ENCODE results near the gene ENC1.

ENC1 gene

DNA sequence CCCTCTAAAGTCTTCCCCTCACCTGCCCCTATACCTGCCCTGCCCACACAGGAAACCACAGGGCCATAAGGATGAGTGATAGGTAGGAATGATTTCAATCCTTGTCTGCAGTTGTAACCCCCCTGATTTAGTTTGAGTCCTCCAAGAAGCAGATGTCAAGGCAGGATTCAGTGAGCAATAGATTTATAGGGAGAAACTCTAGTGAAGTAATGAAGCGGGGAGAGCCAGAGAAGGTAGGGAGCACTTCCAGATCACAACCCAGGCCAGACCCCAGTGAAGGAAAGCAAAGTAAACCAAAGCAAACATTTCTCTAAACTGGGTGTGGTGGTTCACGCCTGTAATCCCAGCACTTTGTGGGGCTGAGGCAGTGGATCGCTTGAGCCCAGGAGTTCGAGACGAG is 22.4 kb downstream of the ENC1 start:
- ChIA-PET POLR2A (no interaction called here), CTCF (interaction anchor here (0.8 kb wide), 1 partner anchor 23 kb away, joined by 4 read pairs; the partner anchor contains the start of gene ENC1)
- TF ChIP-seq ARNT (IDR thresholded peaks at IDR 0.05) (no peak), SP1 (IDR thresholded peaks at IDR 0.05) (no peak), L3MBTL2 (conservative IDR thresholded peaks at IDR 0.05) (no peak), CTBP1 (IDR thresholded peaks at IDR 0.05; ENCODE audit: borderline replicate concordance) (no peak), SUZ12 (IDR thresholded peaks at IDR 0.05) (no peak), ZNF384 (IDR thresholded peaks at IDR 0.05) (no peak), FOXK2 (IDR thresholded peaks at IDR 0.05) (no peak)
- no peak for DNase-seq (ENCODE audit: extremely low spot score)

DNA sequence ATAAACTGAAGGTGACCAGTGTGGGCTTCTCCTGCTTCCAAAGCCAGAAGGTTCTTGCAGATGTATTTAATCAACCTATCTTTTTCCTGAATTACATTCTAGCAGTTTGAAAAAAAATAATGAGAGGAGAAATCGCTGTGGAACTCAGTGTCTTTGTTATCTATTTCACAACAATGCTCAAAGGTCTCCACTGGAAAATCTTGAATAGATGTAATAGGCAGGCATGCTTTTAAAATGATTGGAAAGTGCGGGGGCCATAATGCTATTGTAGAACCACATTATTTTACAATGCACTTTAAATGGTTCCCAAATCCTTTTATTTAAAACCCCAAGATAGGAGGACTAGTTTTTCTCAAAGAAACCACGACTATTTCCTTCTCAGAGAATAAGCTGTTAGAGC is 23.3 kb downstream of the ENC1 start:
- CTCF ChIA-PET = interaction anchor here (0.5 to 0.8 kb wide), 2 partner anchors 20 to 24 kb away, joined by 4 to 5 read pairs; partner anchors contain the start of gene ENC1
- no peak for TF ChIP-seq ARNT (IDR thresholded peaks at IDR 0.05)
- no peak for TF ChIP-seq SP1 (IDR thresholded peaks at IDR 0.05)
- no peak for TF ChIP-seq SUZ12 (IDR thresholded peaks at IDR 0.05)
- no peak for TF ChIP-seq FOXA1 (IDR thresholded peaks at IDR 0.05)
- TF ChIP-seq ELF4 (IDR thresholded peaks at IDR 0.05) = no peak
- TF ChIP-seq FOXM1 (IDR thresholded peaks at IDR 0.05; ENCODE audit: borderline replicate concordance) = no peak
- no peak for TF ChIP-seq FOXK2 (IDR thresholded peaks at IDR 0.05)
- TF ChIP-seq, protein P1, sequence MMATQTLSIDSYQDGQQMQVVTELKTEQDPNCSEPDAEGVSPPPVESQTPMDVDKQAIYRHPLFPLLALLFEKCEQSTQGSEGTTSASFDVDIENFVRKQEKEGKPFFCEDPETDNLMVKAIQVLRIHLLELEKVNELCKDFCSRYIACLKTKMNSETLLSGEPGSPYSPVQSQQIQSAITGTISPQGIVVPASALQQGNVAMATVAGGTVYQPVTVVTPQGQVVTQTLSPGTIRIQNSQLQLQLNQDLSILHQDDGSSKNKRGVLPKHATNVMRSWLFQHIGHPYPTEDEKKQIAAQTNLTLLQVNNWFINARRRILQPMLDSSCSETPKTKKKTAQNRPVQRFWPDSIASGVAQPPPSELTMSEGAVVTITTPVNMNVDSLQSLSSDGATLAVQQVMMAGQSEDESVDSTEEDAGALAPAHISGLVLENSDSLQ (IDR thresholded peaks at IDR 0.05) = no peak
- TF ChIP-seq L3MBTL2 (conservative IDR thresholded peaks at IDR 0.05) = no peak
- TF ChIP-seq NFRKB (IDR thresholded peaks at IDR 0.05) = no peak
- no peak for TF ChIP-seq BHLHE40 (IDR thresholded peaks at IDR 0.05; ENCODE audit: borderline replicate concordance)
- TF ChIP-seq CTBP1 (IDR thresholded peaks at IDR 0.05; ENCODE audit: borderline replicate concordance) = no peak
- no peak for TF ChIP-seq ZNF384 (IDR thresholded peaks at IDR 0.05)
- TF ChIP-seq HDGF (IDR thresholded peaks at IDR 0.05; ENCODE audit: borderline replicate concordance) = no peak
- TF ChIP-seq LEF1 (IDR thresholded peaks at IDR 0.05; ENCODE audit: borderline replicate concordance) = no peak
- DNase-seq (ENCODE audit: extremely low spot score) = no peak
- POLR2A ChIA-PET = no interaction called here

DNA sequence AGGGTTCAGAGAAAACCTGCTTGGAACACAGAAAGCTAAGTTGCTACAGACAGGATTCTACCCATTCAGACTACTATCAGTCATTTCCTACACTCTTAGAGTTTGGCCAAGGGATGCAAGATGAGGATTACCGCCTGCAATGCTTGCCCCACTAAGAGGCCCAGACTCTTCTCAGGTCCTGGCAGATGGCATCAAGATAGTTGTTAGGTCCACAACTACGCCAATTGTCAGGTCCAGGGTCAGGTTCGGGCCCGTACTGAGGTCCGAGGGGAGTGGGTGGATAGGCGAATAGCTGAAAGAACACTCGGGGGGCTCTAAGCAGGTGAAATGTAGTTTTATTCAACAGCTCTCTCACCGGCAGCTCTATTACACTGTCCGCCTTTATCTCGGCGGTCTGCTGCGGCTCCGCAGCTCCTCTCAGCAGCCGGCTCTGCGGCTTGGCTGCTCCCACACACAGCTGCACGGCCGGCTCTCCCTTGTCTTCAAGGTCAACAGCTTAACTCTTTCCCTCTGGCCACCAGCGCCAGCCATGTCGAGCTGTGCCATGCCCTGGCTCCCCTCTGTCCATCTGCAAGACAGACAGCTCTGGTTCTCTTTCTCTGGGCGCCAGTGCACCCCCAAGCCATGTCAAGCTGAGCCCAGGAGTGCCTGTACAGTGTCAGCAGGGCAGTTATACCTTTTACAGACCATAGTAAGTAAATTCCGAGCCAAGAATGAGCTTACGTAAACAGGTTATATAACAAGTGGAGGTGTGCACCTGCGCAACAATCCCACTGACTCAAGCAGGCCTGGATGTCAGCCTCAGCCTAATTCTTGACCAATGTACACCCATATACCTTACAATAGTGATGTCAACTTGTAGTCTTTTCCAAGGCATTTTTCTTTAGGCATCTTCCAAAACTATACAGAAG is 24.0 kb downstream of the ENC1 start:
- ChIA-PET POLR2A (no interaction called here), CTCF (no interaction called here)
- DNase-seq (ENCODE audit: extremely low spot score) = no peak
- TF ChIP-seq FOXM1 (IDR thresholded peaks at IDR 0.05; ENCODE audit: borderline replicate concordance) (no peak), FOXA1 (IDR thresholded peaks at IDR 0.05) (no peak), SUZ12 (IDR thresholded peaks at IDR 0.05) (no peak), ARNT (IDR thresholded peaks at IDR 0.05) (no peak), ELF4 (IDR thresholded peaks at IDR 0.05) (no peak), ZNF384 (IDR thresholded peaks at IDR 0.05) (no peak)
- TF ChIP-seq, protein P1 (IDR thresholded peaks at IDR 0.05) = no peak

DNA sequence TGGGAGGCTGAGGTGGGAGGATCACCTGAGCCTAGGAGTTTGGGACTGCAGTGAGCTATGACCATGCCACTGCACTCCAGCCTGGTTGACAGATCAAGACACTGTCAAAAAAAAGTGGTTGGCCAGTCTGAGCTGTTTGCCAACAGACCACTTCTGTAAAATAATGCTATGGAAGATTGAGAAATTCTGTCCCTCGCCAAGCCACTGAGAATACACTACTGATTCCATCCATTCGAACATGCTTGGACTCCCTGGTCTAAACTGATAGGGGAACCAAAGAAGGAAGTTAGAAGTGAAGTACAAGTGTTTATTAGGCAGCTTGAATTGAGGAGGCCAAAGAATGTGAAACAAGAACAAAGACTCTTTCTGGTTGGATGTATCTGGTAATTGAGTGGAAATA is 27.2 kb downstream of the ENC1 start:
- TF ChIP-seq FOXM1 (IDR thresholded peaks at IDR 0.05; ENCODE audit: borderline replicate concordance) = no peak
- TF ChIP-seq, protein P1 (IDR thresholded peaks at IDR 0.05) = no peak
- no peak for TF ChIP-seq ELF4 (IDR thresholded peaks at IDR 0.05)
- no peak for TF ChIP-seq ARNT (IDR thresholded peaks at IDR 0.05)
- TF ChIP-seq SUZ12 (IDR thresholded peaks at IDR 0.05) = no peak
- TF ChIP-seq BHLHE40 (IDR thresholded peaks at IDR 0.05; ENCODE audit: borderline replicate concordance) = no peak
- TF ChIP-seq ZNF384 (IDR thresholded peaks at IDR 0.05) = no peak
- no peak for TF ChIP-seq LEF1 (IDR thresholded peaks at IDR 0.05; ENCODE audit: borderline replicate concordance)
- TF ChIP-seq NFRKB (IDR thresholded peaks at IDR 0.05) = no peak
- TF ChIP-seq TARDBP (IDR thresholded peaks at IDR 0.05) = no peak
- TF ChIP-seq FOXA1 (IDR thresholded peaks at IDR 0.05) = no peak
- TF ChIP-seq CTBP1 (IDR thresholded peaks at IDR 0.05; ENCODE audit: borderline replicate concordance) = no peak
- TF ChIP-seq L3MBTL2 (conservative IDR thresholded peaks at IDR 0.05) = no peak
- TF ChIP-seq FOXK2 (IDR thresholded peaks at IDR 0.05) = no peak
- no peak for TF ChIP-seq HDGF (IDR thresholded peaks at IDR 0.05; ENCODE audit: borderline replicate concordance)
- TF ChIP-seq SP1 (IDR thresholded peaks at IDR 0.05) = no peak
- CTCF ChIA-PET = interaction anchor here (0.6 kb wide), 1 partner anchor 20 kb away, joined by 3 read pairs; no protein-coding TSS in a partner anchor
- DNase-seq (ENCODE audit: extremely low spot score) = no peak
- POLR2A ChIA-PET = no interaction called here

DNA sequence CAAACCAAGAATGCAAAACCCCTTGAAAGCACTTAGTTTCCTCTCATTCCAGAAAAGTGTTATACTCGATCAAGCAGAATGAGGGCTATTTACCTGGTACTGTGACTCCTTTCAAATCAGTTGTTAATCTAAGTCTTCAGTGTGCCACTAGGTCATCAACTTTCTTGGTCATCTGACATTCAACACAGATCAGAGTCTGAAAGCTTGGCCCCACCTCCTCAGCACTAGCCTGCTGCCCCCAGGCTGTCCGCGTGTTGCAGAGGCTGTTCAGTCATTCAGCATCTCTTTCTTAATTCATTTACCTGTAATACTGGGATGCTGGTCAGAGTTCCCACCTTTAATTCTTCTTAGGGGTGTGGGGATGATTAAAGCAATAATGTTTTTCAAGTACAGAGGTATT is 28.5 kb downstream of the ENC1 start:
- TF ChIP-seq ARNT (IDR thresholded peaks at IDR 0.05) = no peak
- no peak for TF ChIP-seq SUZ12 (IDR thresholded peaks at IDR 0.05)
- no peak for TF ChIP-seq BHLHE40 (IDR thresholded peaks at IDR 0.05; ENCODE audit: borderline replicate concordance)
- TF ChIP-seq FOXM1 (IDR thresholded peaks at IDR 0.05; ENCODE audit: borderline replicate concordance) = no peak
- no peak for TF ChIP-seq TARDBP (IDR thresholded peaks at IDR 0.05)
- TF ChIP-seq L3MBTL2 (conservative IDR thresholded peaks at IDR 0.05) = no peak
- TF ChIP-seq ZNF384 (IDR thresholded peaks at IDR 0.05) = no peak
- no peak for TF ChIP-seq FOXA1 (IDR thresholded peaks at IDR 0.05)
- TF ChIP-seq HDGF (IDR thresholded peaks at IDR 0.05; ENCODE audit: borderline replicate concordance) = no peak
- TF ChIP-seq, protein P1 (IDR thresholded peaks at IDR 0.05) = no peak
- TF ChIP-seq NFRKB (IDR thresholded peaks at IDR 0.05) = no peak
- TF ChIP-seq ELF4 (IDR thresholded peaks at IDR 0.05) = no peak
- no peak for TF ChIP-seq SP1 (IDR thresholded peaks at IDR 0.05)
- POLR2A ChIA-PET = no interaction called here
- CTCF ChIA-PET = no interaction called here
- no peak for DNase-seq (ENCODE audit: extremely low spot score)

Measured in HEK293T (cell line).